ENCODE measurements around the gene USP8.

The USP8 gene

DNA sequence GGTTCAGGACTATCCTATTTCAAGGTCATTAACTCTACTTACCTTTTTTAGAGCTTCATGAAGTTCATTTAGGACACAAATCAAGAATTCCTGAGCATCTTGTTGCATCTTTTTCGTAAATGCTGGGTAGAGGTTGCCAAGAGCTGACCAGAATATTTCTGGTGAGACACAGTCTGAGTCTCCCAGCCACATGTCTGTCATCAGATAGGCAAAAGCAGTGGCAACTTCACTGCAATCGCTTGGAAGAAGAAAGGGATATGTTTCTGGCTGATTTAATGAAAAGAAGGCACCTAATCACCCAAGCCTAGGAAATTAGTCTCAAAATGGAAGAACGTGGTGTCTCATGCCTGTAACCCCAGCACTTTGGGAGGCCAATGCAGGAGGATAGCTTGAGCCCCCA, 119.4 kb downstream of the USP8 start:
- DNase-seq (ENCODE audit: low spot score) = no peak

DNA sequence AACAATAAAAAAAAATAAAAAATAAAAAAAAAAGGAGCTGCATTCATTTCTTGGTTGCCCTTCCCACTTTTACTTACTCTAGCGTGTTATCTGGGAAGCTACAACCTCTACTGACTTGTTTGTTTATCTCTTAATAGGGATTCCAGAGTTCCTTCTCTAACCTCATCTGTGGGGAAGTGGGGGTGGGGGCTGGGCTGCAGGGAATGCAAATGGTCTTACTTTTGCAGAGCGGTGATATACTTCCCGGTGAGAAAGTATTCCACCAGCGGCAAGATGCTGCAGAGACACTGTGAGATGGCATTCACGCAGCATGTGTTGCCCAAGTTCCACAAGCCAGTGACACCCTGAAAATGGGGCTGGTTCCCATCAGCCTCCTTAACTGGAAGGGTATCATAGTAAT, 120.2 kb downstream of the USP8 start:
- no peak for DNase-seq (ENCODE audit: low spot score)

- no peak for DNase-seq (ENCODE audit: low spot score)
Measured at GRCh38 chr15:50546566-50546965, 122.4 kb downstream of the USP8 start, which contains the start of gene USP50. Gene USP50 (minus strand): TSS chr15:50546666. CDS start chr15:50546525, 141 bp downstream.

DNA sequence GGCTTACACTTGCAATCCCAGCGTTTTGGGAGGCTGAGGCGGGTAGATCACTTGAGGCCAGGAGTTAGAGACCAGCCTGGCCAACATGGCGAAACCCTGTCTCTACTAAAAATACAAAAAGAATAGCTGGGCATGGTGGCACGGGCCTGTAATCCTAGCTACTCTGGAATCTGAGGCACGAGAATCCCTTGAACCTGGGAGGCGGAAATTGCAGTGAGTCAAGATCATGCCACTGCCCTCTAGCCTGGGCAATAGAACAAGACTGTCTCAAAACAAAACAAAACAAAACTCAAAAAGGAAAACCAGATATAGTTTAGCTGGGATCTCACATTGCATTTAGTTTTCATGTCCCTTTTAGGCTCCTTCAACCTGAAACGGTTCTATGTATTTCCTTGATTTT, 125.1 kb downstream of the USP8 start:
- DNase-seq (ENCODE audit: low spot score) = no peak

- no peak for DNase-seq (ENCODE audit: low spot score)
Measured at GRCh38 chr15:50552238-50552637, 128.0 kb downstream of the USP8 start.

DNA sequence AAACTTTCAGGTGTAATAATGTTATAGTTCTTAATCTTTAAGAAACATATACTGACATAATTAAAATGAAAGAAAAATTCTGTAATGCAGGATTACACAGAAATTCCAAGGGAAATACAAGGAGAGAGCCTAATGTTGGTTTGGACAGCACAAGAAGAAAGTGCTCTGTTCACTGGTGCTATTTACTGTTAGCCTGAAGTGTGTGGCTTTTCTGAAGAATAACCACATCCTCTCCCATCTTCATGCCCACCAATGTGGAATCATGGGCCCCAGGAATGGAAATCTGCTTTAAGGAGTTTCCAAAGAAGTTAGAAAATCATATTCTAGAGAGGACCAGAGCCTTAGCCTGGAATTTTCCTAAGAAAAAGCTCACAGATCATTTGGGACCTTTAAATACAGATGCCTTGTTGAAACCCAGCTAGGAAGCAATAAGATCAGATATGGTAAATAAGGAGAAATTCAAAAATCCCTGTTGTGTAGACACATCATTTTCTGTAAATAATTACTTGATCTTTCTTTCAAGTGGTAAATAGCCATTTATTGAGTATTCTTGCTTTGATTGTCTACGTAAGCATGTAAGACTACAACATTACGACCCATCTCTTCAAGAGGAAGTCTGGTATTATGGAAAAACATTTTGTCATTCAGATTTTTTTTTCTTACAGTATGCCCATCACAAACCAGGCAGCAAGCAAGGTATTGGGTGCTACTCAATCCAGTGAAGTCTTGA, 132.6 kb downstream of the USP8 start:
- no peak for DNase-seq (ENCODE audit: low spot score)

GRCh38 chr15:50558012-50558411, 133.8 kb downstream of the USP8 start:
- DNase-seq (ENCODE audit: low spot score) = no peak

- no peak for DNase-seq (ENCODE audit: low spot score)
Measured at GRCh38 chr15:50562735-50563640, 138.8 kb downstream of the USP8 start.

DNA sequence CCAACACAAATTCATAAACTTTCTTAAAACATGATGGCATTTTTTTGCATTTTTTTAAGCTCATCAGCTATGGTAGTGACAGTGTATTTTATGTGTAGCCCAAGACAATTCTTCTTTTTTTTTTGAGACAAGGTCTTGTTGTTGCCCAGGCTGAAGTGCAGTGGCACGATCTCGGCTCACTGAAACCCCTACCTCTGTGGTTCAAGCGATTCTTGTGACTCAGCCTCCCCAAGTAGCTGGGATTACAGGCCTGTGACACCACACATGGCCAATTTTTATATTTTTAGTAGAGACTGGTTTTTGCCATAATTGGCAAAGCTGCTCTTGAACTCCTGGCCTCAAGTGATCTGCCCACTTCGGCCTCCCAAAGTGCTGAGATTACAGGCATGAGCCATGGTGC, 139.6 kb downstream of the USP8 start:
- no peak for DNase-seq (ENCODE audit: low spot score)

All from hepatic stellate cell (primary cell).